CD4-positive, alpha-beta T cell (primary cell): Measurements from ENCODE around the gene MAML2. TPM values are rescaled to one million over a fixed set of nuclear protein-coding genes. Genes with fewer than 3 reads are reported as not detected.

Experiments used
- ATAC-seq: fragments of 200-7000 bp; cut with Tn5 transposase; one replicate; pipeline ENCODE4 v1.10.0; 2022; ENCODE audit warnings: mild to moderate bottlenecking; ENCODE audit not compliant: poor library complexity
- CTCF ChIA-PET: fragments of 350-600 bp; sonication (Branson Sonifier 250); formaldehyde crosslinking; loops from one replicate; lab custom pipeline; 2021; ENCODE audit warnings: antibody characterized with exemption, inconsistent platforms; lab: Charles Lee
- POLR2A ChIA-PET: fragments of 350-600 bp; sonication (Branson Sonifier 250); formaldehyde crosslinking; loops from one replicate; lab custom pipeline; 2021; ENCODE audit warnings: antibody characterized with exemption, inconsistent platforms; lab: Charles Lee
- DNase-seq, 14 experiments: peaks; one replicate each; pipeline ENCODE4 v3.0.0-alpha.2; 2013 to 2020; ENCODE audit warnings: mixed read lengths in 2 of 14
- H3K27ac ChIP-seq, 2 donors: one replicate each; pipeline versions ENCODE4 v1.5.1 to v1.7.0; 2013; ENCODE audit warnings: low read length in 2 of 2, low read depth in 1 of 2, mild to moderate bottlenecking in 1 of 2
- H3K27me3 ChIP-seq, 2 experiments: 1 replicate in 1 of 2; 2 replicates in 1 of 2; pipeline versions ENCODE4 v1.6.1 to v1.7.0; 2013; ENCODE audit warnings: low read length in 2 of 2, control low read depth in 1 of 2, mild to moderate bottlenecking in 1 of 2, moderate library complexity in 1 of 2; ENCODE audit not compliant: insufficient read depth in 2 of 2, control insufficient read depth in 1 of 2
- H3K36me3 ChIP-seq: one replicate; pipeline ENCODE4 v1.6.1; 2013; ENCODE audit warnings: low read length, control low read depth; ENCODE audit not compliant: insufficient read depth
- H3K4me1 ChIP-seq: one replicate; pipeline ENCODE4 v1.6.1; 2013; ENCODE audit warnings: low read length, control low read depth; ENCODE audit not compliant: insufficient read depth
- H3K4me3 ChIP-seq: one replicate; pipeline ENCODE4 v1.5.1; 2013; ENCODE audit warnings: mild to moderate bottlenecking, low read length, moderate library complexity
- H3K9me3 ChIP-seq, 2 experiments: 1 replicate in 1 of 2; 2 replicates in 1 of 2; pipeline versions ENCODE4 v1.6.1 to v1.7.0; 2013; ENCODE audit warnings: low read length in 2 of 2, mild to moderate bottlenecking in 2 of 2, control low read depth in 1 of 2, moderate library complexity in 1 of 2; ENCODE audit not compliant: control insufficient read depth in 1 of 2, insufficient read depth in 1 of 2
- H3K27ac Mint-ChIP-seq: one replicate; pipeline ENCODE4 v1.8.0; 2020; ENCODE audit warnings: mixed read lengths
- H3K27me3 Mint-ChIP-seq: one replicate; pipeline ENCODE4 v1.8.0; 2021; ENCODE audit warnings: mixed read lengths
- H3K36me3 Mint-ChIP-seq: one replicate; pipeline ENCODE4 v1.8.0; 2021; ENCODE audit warnings: low read depth, mixed read lengths
- H3K4me1 Mint-ChIP-seq: one replicate; pipeline ENCODE4 v1.8.0; 2021; ENCODE audit warnings: low read depth, mixed read lengths
- H3K4me3 Mint-ChIP-seq: one replicate; pipeline ENCODE4 v1.8.0; 2020; ENCODE audit warnings: mild to moderate bottlenecking, mixed read lengths
- H3K9me3 Mint-ChIP-seq: one replicate; pipeline ENCODE4 v1.8.0; 2020; ENCODE audit warnings: mixed read lengths
- CTCF ChIP-seq: fragments of 200-600 bp; IDR thresholded peaks from one replicate; pipeline ENCODE4 v1.8.0; 2022; ENCODE audit warnings: antibody characterized with exemption, mild to moderate bottlenecking
- intact Hi-C, 2 experiments: fragments of 100-400 bp; cut with DNase I in 1 of 2; cut with micrococcal nuclease in 1 of 2; formaldehyde crosslinking; loops; one replicate each; pipeline versions ENCODE4 v1.15.1 to v1.9.0; 2023 to 2025; cut with DNase I, micrococcal nuclease
- total RNA-seq, 174 experiments: library from RNA in 2 of 174; stranded (reverse) in 2 of 174; gene quantifications; one replicate each; pipeline ENCODE4 v1.2.3 and lab custom pipeline; 2021 to 2026

MAML2 gene
- total RNA-seq, 2 experiments from 2014 or later = 58.8 to 59.8 TPM

- Mint-ChIP-seq H3K36me3 (peaks cover 52% of the 10 kb centered on the region), H3K9me3 (no peaks in the 10 kb centered on the region), H3K4me1 (peaks cover 88% of the 10 kb centered on the region), H3K4me3 (no peak overlapping the region), H3K27me3 (no peaks in the 10 kb centered on the region), H3K27ac (no peak overlapping the region)
- Histone ChIP-seq H3K4me1 (peaks cover 11% of the 10 kb centered on the region), H3K9me3 (no peaks in the 10 kb centered on the region), H3K36me3 (no peaks in the 10 kb centered on the region), H3K27ac (no peak overlapping the region), H3K27me3 (no peaks in the 10 kb centered on the region), H3K4me3 (no peak overlapping the region)
- DNase-seq (no peak), ATAC-seq (no peak)
- intact Hi-C loops = loop anchor here in 1 of 2 experiments (5.0 kb wide), 1 partner anchor 58 kb away; no protein-coding TSS in a partner anchor
- ChIA-PET CTCF (interaction anchor here (1.1 kb wide), 1 partner anchor 10 kb away, joined by 3 read pairs; no protein-coding TSS in a partner anchor), POLR2A (interaction anchor here (2.0 kb wide), 1 partner anchor 11 kb away, joined by 5 read pairs; no protein-coding TSS in a partner anchor)
- TF ChIP-seq CTCF = no peak
Observed at GRCh38 chr11:96284917-96285316, 58.1 kb downstream of the MAML2 start.

- peak overlapping the region; percentile 54 for H3K27ac Mint-ChIP-seq
Observed at GRCh38 chr11:96284401-96284800, 58.6 kb downstream of the MAML2 start.

GRCh38 chr11:96282625-96283220 is 60.3 kb downstream of the MAML2 start:
- Mint-ChIP-seq H3K4me1 (peaks cover 92% of the 10 kb centered on the region), H3K4me3 (no peak overlapping the region), H3K27me3 (no peaks in the 10 kb centered on the region), H3K9me3 (no peaks in the 10 kb centered on the region), H3K27ac (peak overlapping the region; percentile 54), H3K36me3 (peaks cover 56% of the 10 kb centered on the region)
- no peak for ATAC-seq
- H3K4me1 ChIP-seq = peaks cover 10% of the 10 kb centered on the region
- TF ChIP-seq CTCF = no peak
- DNase-seq = no peak
- ChIA-PET POLR2A (interaction anchor here (1.3 kb wide), 1 partner anchor 60 kb away, joined by 4 read pairs; the partner anchor contains the start of gene MAML2), CTCF (interaction anchor here (0.7 kb wide), 1 partner anchor 38 kb away, joined by 3 read pairs; no protein-coding TSS in a partner anchor)
- H3K4me3 ChIP-seq = no peak overlapping the region
- no peaks in the 10 kb centered on the region for H3K27me3 ChIP-seq
- peaks cover 5% of the 10 kb centered on the region for H3K36me3 ChIP-seq
- no peaks in the 10 kb centered on the region for H3K9me3 ChIP-seq
- intact Hi-C loops = loop anchor here in 1 of 2 experiments (5.0 kb wide), 1 partner anchor 55 kb away; no protein-coding TSS in a partner anchor
- no peak overlapping the region for H3K27ac ChIP-seq

More at GRCh38 chr11:96284401-96284800, 58.6 kb downstream of the MAML2 start:
- ChIA-PET POLR2A (interaction anchor here (2.0 kb wide), 1 partner anchor 11 kb away, joined by 5 read pairs; no protein-coding TSS in a partner anchor), CTCF (interaction anchor here (1.1 to 1.3 kb wide), 2 partner anchors 9 to 59 kb away, joined by 3 to 4 read pairs; partner anchors contain the start of gene MAML2)
- Mint-ChIP-seq H3K4me3 (peak overlapping the region; percentile 16), H3K27me3 (no peaks in the 10 kb centered on the region), H3K36me3 (peaks cover 52% of the 10 kb centered on the region), H3K9me3 (no peaks in the 10 kb centered on the region), H3K4me1 (peaks cover 88% of the 10 kb centered on the region)
- DNase-seq (no peak), ATAC-seq (no peak)
- H3K27me3 ChIP-seq = no peaks in the 10 kb centered on the region
- intact Hi-C loops = loop anchor here in 1 of 2 experiments (5.0 kb wide), 1 partner anchor 57 kb away; no protein-coding TSS in a partner anchor
- no peaks in the 10 kb centered on the region for H3K36me3 ChIP-seq
- H3K4me1 ChIP-seq = peaks cover 14% of the 10 kb centered on the region
- no peak for TF ChIP-seq CTCF
- H3K9me3 ChIP-seq = no peaks in the 10 kb centered on the region
- H3K4me3 ChIP-seq = no peak overlapping the region
- no peak overlapping the region for H3K27ac ChIP-seq
